GM18907 (cell line): ENCODE measurements around the gene PNN.
"Not testable (repeated sequence)": the region's sequence is repeated elsewhere in the genome, so short reads cannot be mapped to it uniquely, and the experiment has no call there.

Source experiments
- ATAC-seq: cut with Tn5 transposase; IDR thresholded peaks from one replicate; pipeline ENCODE4 v1.9.1; 2021; ENCODE audit warnings: mild to moderate bottlenecking, moderate library complexity; ENCODE audit not compliant: unreplicated experiment

The PNN gene

DNA sequence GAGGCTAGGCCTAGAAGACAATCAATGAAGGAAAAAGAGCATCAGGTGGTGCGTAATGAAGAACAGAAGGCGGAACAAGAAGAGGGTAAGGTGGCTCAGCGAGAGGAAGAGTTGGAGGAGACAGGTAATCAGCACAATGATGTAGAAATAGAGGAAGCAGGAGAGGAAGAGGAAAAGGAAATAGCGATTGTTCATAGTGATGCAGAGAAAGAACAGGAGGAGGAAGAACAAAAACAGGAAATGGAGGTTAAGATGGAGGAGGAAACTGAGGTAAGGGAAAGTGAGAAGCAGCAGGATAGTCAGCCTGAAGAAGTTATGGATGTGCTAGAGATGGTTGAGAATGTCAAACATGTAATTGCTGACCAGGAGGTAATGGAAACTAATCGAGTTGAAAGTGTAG is 5.5 kb downstream of the PNN start:
- ATAC-seq, result no peak

DNA sequence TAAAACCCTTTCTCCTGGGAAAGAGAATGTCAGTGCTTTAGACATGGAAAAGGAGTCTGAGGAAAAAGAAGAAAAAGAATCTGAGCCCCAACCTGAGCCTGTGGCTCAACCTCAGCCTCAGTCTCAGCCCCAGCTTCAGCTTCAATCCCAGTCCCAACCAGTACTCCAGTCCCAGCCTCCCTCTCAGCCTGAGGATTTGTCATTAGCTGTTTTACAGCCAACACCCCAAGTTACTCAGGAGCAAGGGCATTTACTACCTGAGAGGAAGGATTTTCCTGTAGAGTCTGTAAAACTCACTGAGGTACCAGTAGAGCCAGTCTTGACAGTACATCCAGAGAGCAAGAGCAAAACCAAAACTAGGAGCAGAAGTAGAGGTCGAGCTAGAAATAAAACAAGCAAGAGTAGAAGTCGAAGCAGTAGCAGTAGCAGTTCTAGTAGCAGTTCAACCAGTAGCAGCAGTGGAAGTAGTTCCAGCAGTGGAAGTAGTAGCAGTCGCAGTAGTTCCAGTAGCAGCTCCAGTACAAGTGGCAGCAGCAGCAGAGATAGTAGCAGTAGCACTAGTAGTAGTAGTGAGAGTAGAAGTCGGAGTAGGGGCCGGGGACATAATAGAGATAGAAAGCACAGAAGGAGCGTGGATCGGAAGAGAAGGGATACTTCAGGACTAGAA is 6.1 kb downstream of the PNN start:
- no peak for ATAC-seq

DNA sequence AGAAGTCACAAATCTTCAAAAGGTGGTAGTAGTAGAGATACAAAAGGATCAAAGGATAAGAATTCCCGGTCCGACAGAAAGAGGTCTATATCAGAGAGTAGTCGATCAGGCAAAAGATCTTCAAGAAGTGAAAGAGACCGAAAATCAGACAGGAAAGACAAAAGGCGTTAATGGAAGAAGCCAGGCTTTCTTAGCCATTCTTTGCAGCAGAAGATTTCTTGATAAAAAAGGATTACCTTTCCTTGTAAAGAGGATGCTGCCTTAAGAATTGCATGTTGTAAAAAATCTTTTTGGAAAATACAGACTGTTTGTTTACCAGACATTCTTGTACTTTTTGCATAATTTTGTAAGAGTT is 6.6 kb downstream of the PNN start:
- ATAC-seq, result no peak

DNA sequence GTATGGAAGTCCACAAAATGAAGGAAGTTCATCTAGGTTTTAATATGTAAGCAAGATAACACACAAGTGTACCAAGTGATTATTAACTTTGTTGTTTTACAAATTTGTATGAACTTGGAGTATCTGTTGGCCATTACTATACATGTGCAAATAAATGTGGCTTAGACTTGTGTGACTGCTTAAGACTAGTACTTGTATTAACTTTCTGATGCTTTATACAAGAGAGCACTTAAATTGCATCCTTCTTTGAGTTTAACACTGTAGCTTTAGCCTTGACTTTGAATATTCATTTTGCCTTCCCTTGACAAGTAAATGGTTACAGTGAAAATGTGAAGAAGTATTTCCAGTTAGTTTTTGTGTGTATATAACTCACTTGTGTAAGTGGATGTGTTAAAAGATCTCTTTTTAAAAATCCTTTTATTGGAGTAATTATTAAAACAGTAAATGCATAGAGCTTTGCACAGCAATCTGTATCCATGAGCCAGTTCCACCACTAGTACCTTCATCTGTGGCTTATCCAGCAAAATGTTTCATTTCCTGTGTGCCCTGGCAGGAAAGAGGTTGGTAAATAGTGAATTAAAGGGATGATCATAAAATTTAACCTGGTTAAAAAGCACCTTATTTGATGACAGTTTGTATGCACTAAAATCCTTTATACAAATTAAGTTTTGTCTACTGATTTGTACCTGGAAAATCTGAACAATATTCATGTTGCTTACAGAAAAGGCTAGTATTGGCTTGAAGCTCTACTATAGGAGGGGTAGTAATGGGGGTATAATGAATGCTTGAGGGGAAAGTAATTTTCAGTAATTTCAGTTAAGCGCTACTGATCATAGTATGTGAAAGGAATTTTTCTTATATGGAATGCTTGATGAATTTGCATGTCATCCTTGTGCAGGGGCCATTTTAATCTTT is 8.0 kb downstream of the PNN start:
- ATAC-seq, result no peak

DNA sequence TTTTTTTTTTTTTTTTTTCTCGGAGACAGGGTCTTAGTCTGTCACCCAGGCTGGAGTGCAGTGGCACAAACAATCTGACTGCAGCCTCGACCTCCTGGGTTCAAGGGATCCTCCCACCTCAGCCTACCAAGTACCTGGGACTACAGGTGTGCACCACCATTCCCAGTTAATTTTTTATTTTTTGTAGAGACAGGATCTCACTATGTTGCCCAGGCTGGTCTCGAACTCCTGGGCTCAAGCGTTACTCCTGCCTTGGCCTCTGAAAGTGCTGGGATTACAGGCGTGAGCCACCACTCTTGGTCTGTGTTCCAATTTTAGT is 8.6 kb downstream of the PNN start:
- ATAC-seq, result not testable (repeated sequence)

DNA sequence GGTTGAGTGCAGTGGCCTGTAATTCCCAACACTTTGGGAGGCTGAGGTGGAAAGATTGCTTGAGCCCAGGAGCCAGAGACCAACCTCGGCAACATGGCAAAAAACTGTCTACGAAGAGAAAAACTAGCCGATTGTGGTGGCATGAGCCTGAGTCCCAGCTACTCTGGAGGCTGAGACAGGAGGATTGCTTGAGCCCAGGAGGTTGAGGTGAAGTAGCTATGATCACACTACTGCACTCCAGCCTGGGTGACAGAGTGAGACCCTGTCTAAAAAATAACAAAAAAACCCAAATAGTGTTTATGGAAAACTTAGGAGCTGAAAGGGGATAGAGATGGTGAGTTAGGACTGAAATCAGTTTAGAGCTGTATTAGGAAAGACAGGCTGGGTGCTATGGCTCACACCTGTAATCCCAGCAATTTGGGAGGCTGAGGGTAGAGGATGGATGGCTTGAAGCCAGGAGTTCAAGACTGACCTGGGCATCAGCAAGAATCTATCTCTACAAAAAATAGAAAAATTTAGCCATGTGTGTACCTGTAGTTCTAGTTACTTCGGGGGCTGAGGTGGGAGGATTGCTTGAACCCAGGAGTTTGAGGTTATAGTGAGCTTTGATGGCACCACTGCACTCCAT is 9.7 kb downstream of the PNN start:
- ATAC-seq, result no peak

DNA sequence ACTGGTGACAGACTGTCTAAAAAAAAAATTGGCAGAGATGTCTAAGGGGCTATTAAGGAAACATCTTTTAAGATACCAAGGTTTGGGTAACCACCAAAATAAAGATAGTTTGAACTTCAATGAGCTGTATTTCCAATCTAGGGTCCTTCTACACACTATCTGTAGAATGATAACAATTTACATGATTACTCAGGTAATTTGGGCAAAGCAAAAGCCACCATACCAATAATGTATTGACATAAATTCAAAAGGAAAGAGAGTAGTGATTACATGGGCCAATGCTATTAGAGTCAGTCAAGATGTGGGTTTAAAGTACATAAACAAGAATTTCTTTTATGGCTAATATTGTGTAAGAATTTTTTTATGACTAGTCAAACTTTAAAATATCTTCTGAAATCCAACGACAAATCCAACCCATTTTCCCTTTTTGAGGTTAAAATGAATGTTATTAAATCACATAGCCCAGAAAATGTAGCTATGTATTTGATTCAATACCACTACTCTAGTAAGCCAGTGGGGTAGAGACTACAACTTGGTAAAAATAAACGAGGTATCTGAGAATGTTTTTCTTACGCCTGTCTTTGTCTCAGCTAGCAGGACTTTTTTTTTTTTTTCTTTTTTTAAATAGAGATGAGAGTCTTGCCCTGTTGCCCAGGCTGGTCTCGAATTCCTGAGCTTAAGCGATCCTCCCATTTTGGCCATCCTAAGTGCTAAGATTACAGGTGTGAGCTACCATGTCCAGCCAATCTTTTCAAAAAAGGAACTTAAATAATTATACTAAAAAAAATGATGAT is 10.4 kb downstream of the PNN start:
- no peak for ATAC-seq

DNA sequence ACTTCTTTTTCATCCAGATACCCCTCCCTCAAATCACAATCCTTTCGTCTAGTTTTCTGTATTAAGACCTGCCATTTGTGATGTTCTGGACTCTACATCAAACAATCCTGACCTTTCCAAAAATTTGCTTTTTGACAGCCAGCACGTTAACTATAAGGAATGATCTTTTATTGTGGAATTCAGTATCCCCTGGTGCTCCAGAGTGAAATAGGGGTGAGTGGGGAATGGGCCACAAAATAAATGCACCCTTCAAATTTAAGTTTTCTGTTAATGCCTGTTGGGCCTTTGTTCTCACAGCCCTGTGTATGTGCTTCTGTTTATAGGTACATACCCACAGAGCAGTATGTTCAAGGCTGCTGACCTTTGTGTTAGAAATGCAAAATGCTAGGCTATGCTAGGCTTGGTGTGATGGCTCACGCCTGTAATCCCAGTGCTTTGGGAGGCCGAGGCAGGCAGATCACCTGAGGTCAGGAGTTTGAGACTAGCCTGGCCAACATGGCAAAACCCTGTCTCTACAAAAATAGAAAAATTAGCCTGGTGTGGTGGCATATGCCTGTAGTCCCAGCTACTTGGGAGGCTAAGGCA is 12.0 kb downstream of the PNN start:
- no peak for ATAC-seq

DNA sequence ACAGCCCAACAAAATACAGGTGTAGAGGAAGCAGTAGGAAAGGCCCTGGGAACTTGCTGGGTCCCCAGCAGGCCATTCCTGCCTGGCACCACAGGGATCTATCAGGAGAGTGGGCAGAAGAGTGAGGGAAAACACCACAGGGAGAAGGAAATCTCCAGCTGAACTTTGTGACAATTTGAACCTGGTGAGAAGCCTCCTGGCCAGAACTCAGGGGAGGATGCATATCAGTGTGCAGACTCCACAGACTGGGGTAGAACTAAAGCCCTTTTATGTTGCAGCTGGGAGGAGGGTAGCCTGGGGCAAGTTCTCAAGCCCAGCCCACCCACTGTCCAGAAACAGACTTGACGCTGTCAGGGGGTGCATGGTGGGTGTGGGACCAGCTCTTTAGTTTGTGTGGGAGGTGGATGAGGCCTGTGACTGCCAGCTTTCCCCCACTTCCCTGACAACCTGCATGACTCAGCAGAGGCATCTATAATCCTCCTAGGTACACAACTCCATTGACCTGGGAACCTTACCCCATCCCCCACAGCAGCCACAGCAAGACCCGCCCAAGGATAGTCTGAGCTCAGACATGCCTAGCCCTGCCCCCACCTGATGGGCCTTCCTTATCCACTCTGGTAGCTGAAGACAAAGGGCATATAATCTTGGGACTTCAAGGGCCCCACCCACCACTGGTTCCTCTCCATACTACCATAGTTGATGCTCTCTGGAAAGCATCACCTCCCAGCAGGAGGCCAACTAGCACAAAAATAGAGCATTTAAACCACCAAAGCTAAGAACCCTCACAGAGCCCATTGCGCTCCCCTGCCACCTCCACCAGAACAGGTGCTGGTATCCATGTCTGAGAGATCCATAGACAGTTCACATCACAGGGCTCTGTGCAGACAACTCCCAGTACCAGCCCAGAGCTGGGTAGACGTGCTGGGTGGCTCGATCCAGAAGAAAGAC is 28.9 kb downstream of the PNN start:
- no peak for ATAC-seq

DNA sequence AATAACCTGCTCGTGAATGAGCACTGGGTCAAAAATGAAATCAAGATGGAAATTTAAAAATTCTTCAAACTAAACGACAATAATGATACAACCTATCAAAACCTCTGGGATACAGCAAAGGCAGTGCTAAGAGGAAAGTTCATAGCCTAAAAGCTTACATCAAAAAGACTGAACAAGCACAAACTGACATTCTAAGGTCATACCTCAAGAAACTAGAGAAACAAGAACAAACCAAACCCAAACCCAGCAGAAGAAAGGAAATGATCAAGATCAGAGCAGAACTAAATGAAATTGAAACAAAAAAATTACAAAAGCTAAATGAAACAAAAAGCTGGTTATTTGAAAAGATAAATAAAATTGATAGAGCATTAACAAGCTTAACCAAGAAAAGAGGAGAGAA is 32.4 kb downstream of the PNN start:
- ATAC-seq, result not testable (repeated sequence)

DNA sequence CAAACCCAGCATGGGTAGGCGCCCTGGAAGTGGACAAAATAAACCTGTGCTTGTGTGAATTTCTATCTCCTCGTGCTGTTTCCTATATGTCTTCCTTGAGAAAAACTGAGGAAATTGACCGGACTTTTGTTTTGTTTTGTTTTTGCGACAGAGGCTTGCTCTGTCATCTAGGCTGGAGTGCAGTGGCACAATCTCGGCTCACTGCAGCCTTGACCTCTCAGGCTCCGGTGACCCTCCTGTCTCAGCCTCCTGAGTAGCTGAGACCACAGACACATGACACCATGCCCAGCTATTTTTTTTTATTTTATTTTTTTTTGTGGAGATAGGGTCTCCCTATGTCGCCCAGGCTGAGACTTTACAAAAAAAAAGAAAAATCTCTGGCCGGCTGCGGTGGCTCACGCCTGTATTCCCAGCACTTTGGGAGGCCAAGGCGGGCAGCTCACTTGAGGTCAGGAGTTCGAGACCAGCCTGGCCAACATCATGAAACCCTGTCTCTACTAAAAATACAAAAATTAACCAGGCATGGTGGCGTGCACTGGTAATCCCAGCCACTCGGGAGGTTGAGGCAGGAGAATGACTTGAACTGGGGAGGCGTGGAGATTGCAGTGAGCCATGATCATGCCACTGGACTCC is 36.2 kb downstream of the PNN start:
- no peak for ATAC-seq

DNA sequence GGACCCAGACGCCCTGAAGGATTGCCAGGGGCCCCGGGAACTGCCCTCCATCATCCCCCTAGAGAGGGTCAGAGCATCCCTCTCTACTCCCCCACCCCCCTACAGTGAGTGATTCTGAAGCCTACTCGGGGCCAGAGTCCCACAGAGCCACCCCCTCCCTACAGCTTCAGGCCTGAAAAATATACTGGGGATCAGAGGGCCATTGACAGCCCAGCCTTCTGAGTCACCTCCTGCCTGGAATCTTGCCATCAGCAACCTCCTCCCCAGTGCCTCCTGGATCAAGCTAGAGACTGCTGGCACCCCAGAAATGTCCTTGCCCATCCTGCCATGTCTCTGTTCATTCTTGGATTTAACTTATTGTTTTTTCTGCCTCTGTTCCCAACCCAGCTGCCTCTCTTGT is 37.0 kb downstream of the PNN start:
- ATAC-seq, result no peak

DNA sequence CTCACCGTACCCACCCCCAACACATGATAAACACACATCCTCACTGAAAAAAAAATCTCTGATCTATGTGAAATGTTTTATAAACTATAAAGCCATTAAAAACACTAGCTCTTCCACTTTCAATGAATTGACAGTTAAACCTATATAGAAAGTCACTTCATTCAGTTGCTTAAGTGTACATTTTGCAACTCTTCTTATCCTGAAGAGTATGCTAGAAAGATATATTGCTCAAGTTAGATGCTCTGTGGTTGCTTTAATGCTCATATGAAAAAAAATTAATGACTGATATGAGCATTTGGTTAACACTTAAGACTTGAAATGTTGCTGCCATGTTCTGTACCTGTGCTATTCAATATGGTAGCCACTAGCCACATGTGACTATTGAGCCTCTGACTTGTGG is 37.6 kb downstream of the PNN start:
- no peak for ATAC-seq

DNA sequence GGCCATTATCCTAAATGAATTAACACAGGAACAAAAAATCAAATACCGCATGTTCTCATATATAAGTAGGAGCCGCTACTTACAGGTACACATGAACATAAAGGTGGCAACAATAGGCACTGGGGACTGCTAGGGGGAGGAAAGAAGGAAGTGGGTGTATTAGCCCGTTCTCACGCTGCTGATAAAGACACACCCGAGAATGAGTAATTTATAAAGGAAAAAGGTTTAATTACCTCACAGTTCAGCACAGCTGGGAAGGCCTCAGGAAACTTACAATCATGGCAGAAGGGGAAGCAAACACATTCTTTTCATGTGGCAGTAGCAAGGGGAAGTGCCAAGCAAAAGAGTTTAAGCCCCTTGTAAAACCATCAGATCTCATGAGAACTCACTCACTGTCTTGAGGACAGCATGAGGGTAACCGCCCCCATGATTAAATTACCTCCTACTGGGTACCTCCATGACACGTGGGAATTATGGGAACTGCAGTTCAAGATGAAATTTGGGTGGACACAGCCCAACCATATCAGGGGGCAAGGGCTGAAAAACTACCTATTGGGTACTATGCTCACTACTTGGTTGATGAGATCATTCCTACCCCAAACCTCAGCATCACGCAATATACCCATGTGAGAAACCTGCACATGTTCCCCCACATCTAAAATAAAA is 42.3 kb downstream of the PNN start:
- ATAC-seq, result no peak

DNA sequence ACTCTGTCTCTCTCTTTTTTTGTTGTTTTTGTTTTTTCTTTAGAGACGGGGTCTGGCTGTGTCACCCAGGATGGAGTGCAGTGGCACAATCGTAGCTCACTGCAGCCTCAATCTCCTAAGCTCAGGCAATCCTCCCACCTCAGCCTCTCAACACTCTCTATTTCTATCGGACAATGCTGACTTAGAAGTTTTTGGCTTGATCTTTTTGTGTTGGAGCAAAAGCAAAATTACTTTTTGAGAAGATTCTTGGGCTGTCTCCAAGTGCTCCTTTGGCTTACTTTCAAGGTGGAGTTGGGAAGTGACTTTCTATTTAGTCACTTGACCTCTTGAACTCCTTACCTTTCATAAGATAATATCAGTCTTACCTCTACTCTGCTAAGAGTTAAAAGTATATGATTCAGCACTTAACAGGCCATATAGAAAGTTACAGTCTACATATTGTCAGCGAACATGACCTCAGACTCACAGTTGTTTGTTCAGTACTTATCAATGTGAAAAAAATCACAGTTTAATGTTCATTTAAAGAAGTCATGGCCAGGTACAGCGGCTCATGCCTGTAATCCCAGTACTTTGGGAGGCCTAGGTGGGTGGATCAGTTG is 43.2 kb downstream of the PNN start:
- no peak for ATAC-seq

DNA sequence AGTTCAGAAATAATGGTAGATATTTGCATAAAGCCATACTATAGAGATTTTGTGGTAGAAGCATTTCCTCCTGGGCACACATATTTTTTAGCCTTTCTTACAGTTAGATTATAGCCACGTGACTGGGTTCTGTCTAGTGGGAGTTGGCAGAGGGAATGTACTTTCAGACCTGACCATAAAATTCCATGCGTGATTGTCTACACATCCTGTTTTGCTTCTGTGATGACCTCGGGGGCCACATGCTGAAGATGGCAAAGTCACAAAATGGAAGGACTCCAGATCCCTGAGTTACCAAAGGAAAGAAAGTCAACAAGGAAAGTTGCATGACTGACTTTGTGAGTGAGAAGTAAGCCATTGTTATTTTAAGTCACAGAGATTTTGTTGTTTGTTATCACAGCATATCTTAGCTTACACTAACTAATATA is 44.0 kb downstream of the PNN start:
- no peak for ATAC-seq

DNA sequence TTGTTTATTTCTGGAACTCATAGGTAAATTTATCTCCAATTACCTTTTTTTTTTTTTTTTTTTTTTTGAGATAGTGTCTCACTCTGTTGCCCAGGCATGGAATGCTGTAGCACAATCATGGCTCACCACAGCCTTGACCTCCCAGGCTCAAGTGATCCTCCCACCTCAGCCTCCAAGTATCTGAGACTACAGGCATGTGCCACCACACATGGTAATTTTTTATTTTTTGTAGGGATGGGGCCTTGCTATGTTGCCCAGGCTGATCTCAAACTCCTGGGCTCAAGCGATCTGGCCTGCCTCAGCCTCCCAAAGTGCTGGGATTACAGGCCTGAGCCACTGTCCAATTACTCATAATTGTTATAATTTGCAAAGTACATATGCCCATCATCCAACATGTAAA is 45.4 kb downstream of the PNN start:
- ATAC-seq, result not testable (repeated sequence)

DNA sequence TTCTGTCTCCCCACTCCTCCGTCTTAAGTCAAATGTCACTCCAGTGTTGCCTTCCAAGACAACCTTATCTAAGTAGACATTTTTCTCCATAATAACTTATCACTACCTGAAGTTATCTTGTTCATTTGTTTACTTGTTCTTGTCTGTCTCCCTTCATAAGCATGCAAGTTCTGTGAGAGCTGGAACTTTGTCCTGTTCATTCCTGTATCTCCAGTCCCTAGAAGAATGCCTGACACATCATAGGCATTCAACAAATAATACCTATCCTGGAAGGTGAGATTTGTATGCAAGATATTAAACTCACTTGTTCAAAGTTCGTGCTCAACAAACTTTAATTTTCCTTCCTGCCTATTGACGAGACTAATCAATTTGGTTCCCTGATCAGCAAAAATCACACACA is 53.0 kb downstream of the PNN start:
- ATAC-seq, result no peak
